Epithelial cell of proximal tubule (primary cell): ENCODE data around the gene CAMTA1. TPM values are rescaled to one million over a fixed set of nuclear protein-coding genes. Genes with fewer than 3 reads are reported as not detected.

ENCODE experiments used
- DNase-seq: peaks from one replicate; pipeline ENCODE4 v3.0.0-alpha.2; 2011; ENCODE audit warnings: low read depth
- H3K4me3 ChIP-seq: 2 replicates; pipeline ENCODE4 v1.5.1; 2011; ENCODE audit warnings: low read depth, mild to moderate bottlenecking, low read length
- CTCF ChIP-seq: conservative IDR thresholded peaks from 2 replicates; pipeline ENCODE4 v1.5.1; 2012; ENCODE audit warnings: low read depth, mild to moderate bottlenecking, low read length
- total RNA-seq: library from RNA; depleted of rRNA; stranded (reverse); fragments of >200 nt; gene quantifications from 2 replicates; pipeline ENCODE4 v1.2.3, GENCODE V29; 2015

The CAMTA1 gene
- total RNA-seq, 1 donor from 2014 or later: 79.2 TPM

GRCh38 chr1:7588457-7588827, 803.2 kb downstream of the CAMTA1 start:
- TF ChIP-seq CTCF: no peak

GRCh38 chr1:7589080-7589735, 804.0 kb downstream of the CAMTA1 start:
- no peak for TF ChIP-seq CTCF
- H3K4me3 ChIP-seq: no peak overlapping the region
- DNase-seq: no peak

More at GRCh38 chr1:7588457-7588827, 803.2 kb downstream of the CAMTA1 start:
- H3K4me3 ChIP-seq: no peak overlapping the region
- no peak for DNase-seq

GRCh38 chr1:7589774-7590425, 804.6 kb downstream of the CAMTA1 start:
- TF ChIP-seq CTCF: no peak

GRCh38 chr1:7590426-7590790, 805.2 kb downstream of the CAMTA1 start:
- no peak for DNase-seq
- no peak for TF ChIP-seq CTCF
- H3K4me3 ChIP-seq: no peak overlapping the region

More at GRCh38 chr1:7589774-7590425, 804.6 kb downstream of the CAMTA1 start:
- H3K4me3 ChIP-seq: no peak overlapping the region
- no peak for DNase-seq

GRCh38 chr1:7591565-7591964, 806.3 kb downstream of the CAMTA1 start:
- TF ChIP-seq CTCF: no peak
- H3K4me3 ChIP-seq: no peak overlapping the region
- no peak for DNase-seq

GRCh38 chr1:7592120-7592798, 807.0 kb downstream of the CAMTA1 start:
- no peak for DNase-seq
- TF ChIP-seq CTCF: no peak

More at GRCh38 chr1:7592120-7592798, 807.0 kb downstream of the CAMTA1 start:
- no peak overlapping the region for H3K4me3 ChIP-seq
